ENCODE data around the gene CRISPLD2.

Gene CRISPLD2

DNA sequence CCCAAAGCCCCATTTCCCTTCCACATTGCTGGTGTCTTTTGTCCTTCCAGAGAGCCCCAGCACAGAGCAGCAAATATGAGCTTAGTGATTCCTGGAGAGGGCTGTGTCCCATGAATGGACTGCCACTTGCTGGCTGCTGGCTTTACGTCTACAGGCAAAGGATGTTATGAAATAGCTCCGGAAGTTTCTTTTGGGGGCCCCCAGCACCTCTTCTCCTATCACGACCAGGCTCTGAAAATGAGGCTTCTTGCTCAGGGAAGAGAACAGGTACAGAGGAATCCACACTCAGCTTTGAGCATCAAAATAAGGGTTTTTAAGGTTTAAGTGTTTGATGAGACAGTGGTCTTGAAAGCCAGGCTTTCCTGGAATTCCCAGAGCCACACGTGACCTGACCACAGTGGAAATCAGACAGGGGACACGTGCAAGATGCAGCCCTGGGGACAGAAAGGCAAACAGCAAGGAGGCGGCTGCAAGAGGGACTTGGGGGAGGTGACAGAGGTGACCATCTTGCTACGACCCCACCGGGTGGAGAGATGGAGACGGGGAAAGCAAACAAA, 133.5 kb downstream of the CRISPLD2 start:
- Histone ChIP-seq H3K9me3 (replicated peaks; ENCODE audit: insufficient read depth, low read length) (no peaks in the 10 kb centered on the region), H3K4me3 (ENCODE audit: low read length) (no peak overlapping the region), H3K79me2 (ENCODE audit: low read length) (no peaks in the 10 kb centered on the region), H3K36me3 (replicated peaks; ENCODE audit: insufficient read depth, low read length) (no peaks in the 10 kb centered on the region), H3K27ac (ENCODE audit: low read length) (no peak overlapping the region), H3K4me1 (ENCODE audit: low read length) (no peaks in the 10 kb centered on the region), H3K9me2 (replicated peaks; ENCODE audit: insufficient read depth, low read length) (no peaks in the 10 kb centered on the region), H3F3A (ENCODE audit: insufficient read depth, low read length) (no peaks in the 10 kb centered on the region), H4K20me1 (ENCODE audit: insufficient read depth, low read length) (no peaks in the 10 kb centered on the region), H2AFZ (ENCODE audit: low read length) (no peak overlapping the region), H3K27me3 (replicated peaks; ENCODE audit: insufficient read depth, low read length) (peaks cover 9% of the 10 kb centered on the region), H3K9ac (ENCODE audit: low read length) (no peak overlapping the region), H3K4me2 (ENCODE audit: low read depth, low read length) (no peak overlapping the region)
- no peak for TF ChIP-seq CTCF (IDR thresholded peaks at IDR 0.05; ENCODE audit: low read length)
- no peak for TF ChIP-seq EZH2phosphoT487 (IDR thresholded peaks at IDR 0.05; ENCODE audit: low read length)
- TF ChIP-seq EZH2 (optimal IDR thresholded peaks at IDR 0.05; ENCODE audit: low read depth, low read length) = no peak
- DNase-seq = no peak

DNA sequence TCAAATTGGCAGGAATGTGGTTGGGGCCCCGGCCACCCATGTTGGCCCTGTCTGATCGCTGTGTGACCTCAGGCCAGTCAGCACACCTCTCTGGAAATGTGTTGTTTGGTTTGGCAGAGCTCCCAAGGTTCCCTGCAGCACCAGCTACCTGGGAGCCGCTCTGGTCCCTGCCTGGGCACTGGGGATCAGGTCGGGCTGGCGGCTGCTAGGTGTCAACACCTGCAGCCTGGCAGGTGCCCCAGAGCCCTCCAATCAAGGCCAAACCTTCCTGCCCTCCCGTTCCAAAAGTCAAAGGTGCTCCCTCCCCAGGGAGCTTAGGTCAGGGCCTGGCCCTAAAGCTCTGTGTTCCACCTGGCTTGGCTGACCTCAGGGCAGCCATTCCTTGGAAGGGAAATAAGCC, 135.6 kb downstream of the CRISPLD2 start:
- Histone ChIP-seq H3K4me3 (ENCODE audit: low read length) (no peak overlapping the region), H3K27me3 (replicated peaks; ENCODE audit: insufficient read depth, low read length) (no peaks in the 10 kb centered on the region; the same call in 1 of the 2 replicates), H3K36me3 (replicated peaks; ENCODE audit: insufficient read depth, low read length) (no peaks in the 10 kb centered on the region), H3F3A (ENCODE audit: insufficient read depth, low read length) (no peaks in the 10 kb centered on the region), H3K79me2 (ENCODE audit: low read length) (no peaks in the 10 kb centered on the region), H3K9ac (ENCODE audit: low read length) (no peak overlapping the region), H3K9me2 (replicated peaks; ENCODE audit: insufficient read depth, low read length) (no peaks in the 10 kb centered on the region), H3K4me1 (ENCODE audit: low read length) (no peaks in the 10 kb centered on the region), H3K27ac (ENCODE audit: low read length) (no peak overlapping the region), H3K4me2 (ENCODE audit: low read depth, low read length) (no peak overlapping the region), H3K9me3 (replicated peaks; ENCODE audit: insufficient read depth, low read length) (no peaks in the 10 kb centered on the region), H4K20me1 (ENCODE audit: insufficient read depth, low read length) (no peaks in the 10 kb centered on the region), H2AFZ (ENCODE audit: low read length) (no peak overlapping the region)
- DNase-seq = no peak
- TF ChIP-seq EZH2phosphoT487 (IDR thresholded peaks at IDR 0.05; ENCODE audit: low read length) (no peak), CTCF (IDR thresholded peaks at IDR 0.05; ENCODE audit: low read length) (no peak), EZH2 (optimal IDR thresholded peaks at IDR 0.05; ENCODE audit: low read depth, low read length) (no peak)

DNA sequence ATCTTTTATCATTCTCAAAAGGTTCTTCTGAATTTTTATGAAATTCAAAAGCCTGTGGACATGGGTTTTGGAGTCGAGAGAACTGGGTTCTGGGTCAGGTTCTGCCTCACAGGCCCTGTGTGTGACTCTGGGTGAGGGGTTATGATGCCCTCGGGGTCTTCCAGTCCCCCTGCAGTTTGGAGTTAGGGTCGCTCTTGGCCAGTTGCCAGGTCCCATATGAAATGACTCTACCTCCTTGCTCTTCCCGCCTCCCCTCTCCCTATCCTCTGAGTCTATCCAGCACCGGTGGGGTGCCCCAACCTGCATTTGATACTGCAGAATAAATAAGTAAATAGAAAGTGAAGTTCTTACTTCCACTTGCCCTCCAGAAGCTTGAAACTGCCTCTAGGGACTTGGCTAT, 137.4 kb downstream of the CRISPLD2 start:
- Histone ChIP-seq H3K9me3 (replicated peaks; ENCODE audit: insufficient read depth, low read length) (no peaks in the 10 kb centered on the region), H3K4me1 (ENCODE audit: low read length) (no peaks in the 10 kb centered on the region), H2AFZ (ENCODE audit: low read length) (no peak overlapping the region), H3F3A (ENCODE audit: insufficient read depth, low read length) (no peaks in the 10 kb centered on the region), H3K9me2 (replicated peaks; ENCODE audit: insufficient read depth, low read length) (no peaks in the 10 kb centered on the region), H3K9ac (ENCODE audit: low read length) (no peak overlapping the region), H3K4me2 (ENCODE audit: low read depth, low read length) (no peak overlapping the region), H3K27me3 (replicated peaks; ENCODE audit: insufficient read depth, low read length) (no peaks in the 10 kb centered on the region; the same call in 1 of the 2 replicates), H3K4me3 (ENCODE audit: low read length) (no peak overlapping the region), H3K36me3 (replicated peaks; ENCODE audit: insufficient read depth, low read length) (no peaks in the 10 kb centered on the region), H3K27ac (ENCODE audit: low read length) (no peak overlapping the region), H3K79me2 (ENCODE audit: low read length) (no peaks in the 10 kb centered on the region), H4K20me1 (ENCODE audit: insufficient read depth, low read length) (no peaks in the 10 kb centered on the region)
- TF ChIP-seq CTCF (IDR thresholded peaks at IDR 0.05; ENCODE audit: low read length) (no peak), EZH2 (optimal IDR thresholded peaks at IDR 0.05; ENCODE audit: low read depth, low read length) (no peak), EZH2phosphoT487 (IDR thresholded peaks at IDR 0.05; ENCODE audit: low read length) (no peak)
- no peak for DNase-seq
